ENCODE data around the gene TEAD2. TPM values are rescaled to one million over a fixed set of nuclear protein-coding genes. Genes with fewer than 3 reads are reported as not detected.

The TEAD2 gene
- total RNA-seq, 1 experiment from 2014 or later = 106 TPM

GRCh38 chr19:49398931-49399330, 36.7 kb upstream of the TEAD2 start:
- H3K27me3 Mint-ChIP-seq (ENCODE audit: low read depth) = no peaks in the 10 kb centered on the region; the same call in 1 of the 2 replicates
- POLR2A ChIA-PET = no interaction called here
- no peaks in the 10 kb centered on the region for H3K36me3 Mint-ChIP-seq
- H3K4me1 Mint-ChIP-seq = peaks cover 51% of the 10 kb centered on the region
- H3K27ac Mint-ChIP-seq = no peak overlapping the region
- H3K4me3 Mint-ChIP-seq = no peak overlapping the region
- DNase-seq (ENCODE audit: low spot score) (no peak), ATAC-seq (no peak)
- H3K9me3 Mint-ChIP-seq = no peaks in the 10 kb centered on the region
- CTCF ChIA-PET = interaction anchor here (0.8 to 2.0 kb wide), 4 partner anchors 19 to 46 kb away, joined by 3 to 6 read pairs (median 3); partner anchors contain the start of gene DKKL1
- TF ChIP-seq FOXK1 (CRISPR knock-in tag; IDR thresholded peaks at IDR 0.05) (no peak), NR3C1 (CRISPR knock-in tag; conservative IDR thresholded peaks at IDR 0.05; ENCODE audit: low read depth) (no peak)

GRCh38 chr19:49398001-49398615, 35.9 kb upstream of the TEAD2 start:
- no peak overlapping the region for H3K4me3 Mint-ChIP-seq
- H3K27me3 Mint-ChIP-seq (ENCODE audit: low read depth) = no peaks in the 10 kb centered on the region; the same call in 1 of the 2 replicates
- CTCF ChIA-PET = interaction anchor here (0.6 to 2.0 kb wide), 7 partner anchors 19 to 46 kb away, joined by 3 to 6 read pairs (median 3); partner anchors contain the start of gene DKKL1
- no peaks in the 10 kb centered on the region for H3K36me3 Mint-ChIP-seq
- no peak for ATAC-seq
- peaks cover 46% of the 10 kb centered on the region for H3K4me1 Mint-ChIP-seq
- POLR2A ChIA-PET = no interaction called here
- peak overlapping the region; percentile 48; the same call in 1 of the 2 replicates for H3K27ac Mint-ChIP-seq
- DNase-seq (ENCODE audit: low spot score) = no peak
- no peaks in the 10 kb centered on the region for H3K9me3 Mint-ChIP-seq
- TF ChIP-seq ZNF263 (CRISPR knock-in tag; IDR thresholded peaks at IDR 0.05; ENCODE audit: low read depth) (no peak), PRDM15 (CRISPR knock-in tag; IDR thresholded peaks at IDR 0.05) (no peak), FOXJ3 (CRISPR knock-in tag; IDR thresholded peaks at IDR 0.05; ENCODE audit: borderline replicate concordance) (no peak), IRF1 (CRISPR knock-in tag; IDR thresholded peaks at IDR 0.05) (no peak), EMX1 (CRISPR knock-in tag; IDR thresholded peaks at IDR 0.05) (no peak), RELA (CRISPR knock-in tag; IDR thresholded peaks at IDR 0.05; ENCODE audit: borderline replicate concordance) (no peak), ESRRA (CRISPR knock-in tag; IDR thresholded peaks at IDR 0.05; ENCODE audit: borderline replicate concordance) (no peak), ZBTB21 (CRISPR knock-in tag; IDR thresholded peaks at IDR 0.05; ENCODE audit: borderline replicate concordance) (no peak), FOXP4 (CRISPR knock-in tag; IDR thresholded peaks at IDR 0.05) (no peak), ZNF423 (CRISPR knock-in tag; IDR thresholded peaks at IDR 0.05) (no peak)
- TF ChIP-seq, protein P1, sequence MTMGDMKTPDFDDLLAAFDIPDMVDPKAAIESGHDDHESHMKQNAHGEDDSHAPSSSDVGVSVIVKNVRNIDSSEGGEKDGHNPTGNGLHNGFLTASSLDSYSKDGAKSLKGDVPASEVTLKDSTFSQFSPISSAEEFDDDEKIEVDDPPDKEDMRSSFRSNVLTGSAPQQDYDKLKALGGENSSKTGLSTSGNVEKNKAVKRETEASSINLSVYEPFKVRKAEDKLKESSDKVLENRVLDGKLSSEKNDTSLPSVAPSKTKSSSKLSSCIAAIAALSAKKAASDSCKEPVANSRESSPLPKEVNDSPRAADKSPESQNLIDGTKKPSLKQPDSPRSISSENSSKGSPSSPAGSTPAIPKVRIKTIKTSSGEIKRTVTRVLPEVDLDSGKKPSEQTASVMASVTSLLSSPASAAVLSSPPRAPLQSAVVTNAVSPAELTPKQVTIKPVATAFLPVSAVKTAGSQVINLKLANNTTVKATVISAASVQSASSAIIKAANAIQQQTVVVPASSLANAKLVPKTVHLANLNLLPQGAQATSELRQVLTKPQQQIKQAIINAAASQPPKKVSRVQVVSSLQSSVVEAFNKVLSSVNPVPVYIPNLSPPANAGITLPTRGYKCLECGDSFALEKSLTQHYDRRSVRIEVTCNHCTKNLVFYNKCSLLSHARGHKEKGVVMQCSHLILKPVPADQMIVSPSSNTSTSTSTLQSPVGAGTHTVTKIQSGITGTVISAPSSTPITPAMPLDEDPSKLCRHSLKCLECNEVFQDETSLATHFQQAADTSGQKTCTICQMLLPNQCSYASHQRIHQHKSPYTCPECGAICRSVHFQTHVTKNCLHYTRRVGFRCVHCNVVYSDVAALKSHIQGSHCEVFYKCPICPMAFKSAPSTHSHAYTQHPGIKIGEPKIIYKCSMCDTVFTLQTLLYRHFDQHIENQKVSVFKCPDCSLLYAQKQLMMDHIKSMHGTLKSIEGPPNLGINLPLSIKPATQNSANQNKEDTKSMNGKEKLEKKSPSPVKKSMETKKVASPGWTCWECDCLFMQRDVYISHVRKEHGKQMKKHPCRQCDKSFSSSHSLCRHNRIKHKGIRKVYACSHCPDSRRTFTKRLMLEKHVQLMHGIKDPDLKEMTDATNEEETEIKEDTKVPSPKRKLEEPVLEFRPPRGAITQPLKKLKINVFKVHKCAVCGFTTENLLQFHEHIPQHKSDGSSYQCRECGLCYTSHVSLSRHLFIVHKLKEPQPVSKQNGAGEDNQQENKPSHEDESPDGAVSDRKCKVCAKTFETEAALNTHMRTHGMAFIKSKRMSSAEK (CRISPR knock-in tag; IDR thresholded peaks at IDR 0.05; ENCODE audit: borderline replicate concordance) = no peak
- TF ChIP-seq, protein P2, sequence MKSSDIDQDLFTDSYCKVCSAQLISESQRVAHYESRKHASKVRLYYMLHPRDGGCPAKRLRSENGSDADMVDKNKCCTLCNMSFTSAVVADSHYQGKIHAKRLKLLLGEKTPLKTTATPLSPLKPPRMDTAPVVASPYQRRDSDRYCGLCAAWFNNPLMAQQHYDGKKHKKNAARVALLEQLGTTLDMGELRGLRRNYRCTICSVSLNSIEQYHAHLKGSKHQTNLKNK (CRISPR knock-in tag; IDR thresholded peaks at IDR 0.05) = no peak
- TF ChIP-seq, protein P3, sequence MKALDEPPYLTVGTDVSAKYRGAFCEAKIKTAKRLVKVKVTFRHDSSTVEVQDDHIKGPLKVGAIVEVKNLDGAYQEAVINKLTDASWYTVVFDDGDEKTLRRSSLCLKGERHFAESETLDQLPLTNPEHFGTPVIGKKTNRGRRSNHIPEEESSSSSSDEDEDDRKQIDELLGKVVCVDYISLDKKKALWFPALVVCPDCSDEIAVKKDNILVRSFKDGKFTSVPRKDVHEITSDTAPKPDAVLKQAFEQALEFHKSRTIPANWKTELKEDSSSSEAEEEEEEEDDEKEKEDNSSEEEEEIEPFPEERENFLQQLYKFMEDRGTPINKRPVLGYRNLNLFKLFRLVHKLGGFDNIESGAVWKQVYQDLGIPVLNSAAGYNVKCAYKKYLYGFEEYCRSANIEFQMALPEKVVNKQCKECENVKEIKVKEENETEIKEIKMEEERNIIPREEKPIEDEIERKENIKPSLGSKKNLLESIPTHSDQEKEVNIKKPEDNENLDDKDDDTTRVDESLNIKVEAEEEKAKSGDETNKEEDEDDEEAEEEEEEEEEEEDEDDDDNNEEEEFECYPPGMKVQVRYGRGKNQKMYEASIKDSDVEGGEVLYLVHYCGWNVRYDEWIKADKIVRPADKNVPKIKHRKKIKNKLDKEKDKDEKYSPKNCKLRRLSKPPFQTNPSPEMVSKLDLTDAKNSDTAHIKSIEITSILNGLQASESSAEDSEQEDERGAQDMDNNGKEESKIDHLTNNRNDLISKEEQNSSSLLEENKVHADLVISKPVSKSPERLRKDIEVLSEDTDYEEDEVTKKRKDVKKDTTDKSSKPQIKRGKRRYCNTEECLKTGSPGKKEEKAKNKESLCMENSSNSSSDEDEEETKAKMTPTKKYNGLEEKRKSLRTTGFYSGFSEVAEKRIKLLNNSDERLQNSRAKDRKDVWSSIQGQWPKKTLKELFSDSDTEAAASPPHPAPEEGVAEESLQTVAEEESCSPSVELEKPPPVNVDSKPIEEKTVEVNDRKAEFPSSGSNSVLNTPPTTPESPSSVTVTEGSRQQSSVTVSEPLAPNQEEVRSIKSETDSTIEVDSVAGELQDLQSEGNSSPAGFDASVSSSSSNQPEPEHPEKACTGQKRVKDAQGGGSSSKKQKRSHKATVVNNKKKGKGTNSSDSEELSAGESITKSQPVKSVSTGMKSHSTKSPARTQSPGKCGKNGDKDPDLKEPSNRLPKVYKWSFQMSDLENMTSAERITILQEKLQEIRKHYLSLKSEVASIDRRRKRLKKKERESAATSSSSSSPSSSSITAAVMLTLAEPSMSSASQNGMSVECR (CRISPR knock-in tag; IDR thresholded peaks at IDR 0.05; ENCODE audit: borderline replicate concordance) = no peak
- TF ChIP-seq, protein P4, sequence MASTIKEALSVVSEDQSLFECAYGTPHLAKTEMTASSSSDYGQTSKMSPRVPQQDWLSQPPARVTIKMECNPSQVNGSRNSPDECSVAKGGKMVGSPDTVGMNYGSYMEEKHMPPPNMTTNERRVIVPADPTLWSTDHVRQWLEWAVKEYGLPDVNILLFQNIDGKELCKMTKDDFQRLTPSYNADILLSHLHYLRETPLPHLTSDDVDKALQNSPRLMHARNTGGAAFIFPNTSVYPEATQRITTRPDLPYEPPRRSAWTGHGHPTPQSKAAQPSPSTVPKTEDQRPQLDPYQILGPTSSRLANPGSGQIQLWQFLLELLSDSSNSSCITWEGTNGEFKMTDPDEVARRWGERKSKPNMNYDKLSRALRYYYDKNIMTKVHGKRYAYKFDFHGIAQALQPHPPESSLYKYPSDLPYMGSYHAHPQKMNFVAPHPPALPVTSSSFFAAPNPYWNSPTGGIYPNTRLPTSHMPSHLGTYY (CRISPR knock-in tag; IDR thresholded peaks at IDR 0.05) = no peak

Measured in WTC11 (cell line).